AG09319 (cell line): ENCODE results near the gene RAI1.

ENCODE experiments used
- DNase-seq: peaks from one replicate; pipeline ENCODE4 v3.0.0-alpha.2; 2010; ENCODE audit warnings: low read depth; ENCODE audit errors: extremely low read depth
- CTCF ChIP-seq: IDR thresholded peaks from 2 replicates; pipeline ENCODE4 v1.5.1; 2011; ENCODE audit warnings: low read depth, mild to moderate bottlenecking, inconsistent platforms, low read length, moderate library complexity

RAI1 gene

GRCh38 chr17:17784657-17785267 is 103.5 kb downstream of the RAI1 start:
- DNase-seq: no peak
- no peak for TF ChIP-seq CTCF

GRCh38 chr17:17785407-17785806 is 104.1 kb downstream of the RAI1 start:
- no peak for DNase-seq
- TF ChIP-seq CTCF: no peak

GRCh38 chr17:17786998-17787397 is 105.7 kb downstream of the RAI1 start:
- no peak for TF ChIP-seq CTCF
- no peak for DNase-seq

- TF ChIP-seq CTCF: no peak
- no peak for DNase-seq
Measured at GRCh38 chr17:17787568-17787967, 106.3 kb downstream of the RAI1 start.

GRCh38 chr17:17788967-17789366 is 107.7 kb downstream of the RAI1 start:
- no peak for DNase-seq
- TF ChIP-seq CTCF: no peak

GRCh38 chr17:17789410-17789809 is 108.2 kb downstream of the RAI1 start:
- no peak for TF ChIP-seq CTCF
- DNase-seq: no peak

GRCh38 chr17:17789828-17790636 is 108.8 kb downstream of the RAI1 start:
- no peak for DNase-seq
- no peak for TF ChIP-seq CTCF
